GM18868 (cell line): ENCODE data around the gene TBCD.

Source experiments
- ATAC-seq: cut with Tn5 transposase; IDR thresholded peaks from one replicate; pipeline ENCODE4 v1.9.1; 2021; ENCODE audit warnings: mild to moderate bottlenecking, moderate library complexity; ENCODE audit not compliant: unreplicated experiment

Gene TBCD

DNA sequence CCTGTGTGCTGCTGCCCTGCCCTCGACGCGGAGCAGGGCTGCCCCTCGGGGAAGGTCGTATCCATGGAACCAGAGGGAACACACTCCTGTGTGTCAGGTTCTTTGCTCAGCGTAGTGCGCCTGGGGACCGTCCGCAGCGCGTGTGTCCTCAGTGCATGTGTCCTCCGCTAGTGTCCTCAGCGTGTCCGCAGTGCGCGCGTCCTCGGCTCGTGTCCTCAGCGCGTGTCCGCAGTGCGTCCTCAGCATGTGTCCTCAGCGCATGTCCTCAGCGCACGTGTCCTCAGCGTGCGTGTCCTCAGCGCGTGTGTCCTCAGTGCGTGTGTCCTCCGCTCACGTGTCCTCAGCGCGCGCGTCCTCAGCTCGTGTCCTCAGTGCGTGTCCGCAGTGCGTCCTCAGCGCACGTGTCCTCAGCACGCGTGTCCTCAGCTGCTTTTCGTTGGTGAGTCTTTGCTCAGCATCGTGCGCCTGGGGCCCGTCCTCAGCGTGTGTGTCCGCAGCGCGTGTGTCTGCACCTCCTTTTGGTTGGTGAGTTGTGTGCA is 147.2 kb downstream of the TBCD start:
- ATAC-seq: no peak

DNA sequence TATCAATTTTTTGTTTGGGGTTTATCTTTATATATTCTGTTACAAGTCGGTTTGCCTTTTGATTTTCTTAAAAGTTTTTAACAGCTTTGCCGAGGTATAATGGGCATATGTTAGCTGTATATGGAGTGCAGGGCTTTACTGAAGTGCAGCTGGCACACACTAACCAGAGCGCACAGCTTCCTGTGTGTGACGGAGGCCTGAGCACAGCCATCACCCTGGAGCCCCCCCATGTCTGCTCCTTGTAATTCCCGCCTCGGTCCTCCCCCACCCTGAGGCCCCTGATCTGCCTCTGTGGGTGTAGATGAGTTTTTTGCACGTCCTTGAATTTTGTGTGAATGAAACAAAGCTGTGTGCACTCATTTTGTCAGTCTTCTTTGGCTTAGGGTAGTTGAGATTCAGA is 148.1 kb downstream of the TBCD start:
- ATAC-seq: no peak

DNA sequence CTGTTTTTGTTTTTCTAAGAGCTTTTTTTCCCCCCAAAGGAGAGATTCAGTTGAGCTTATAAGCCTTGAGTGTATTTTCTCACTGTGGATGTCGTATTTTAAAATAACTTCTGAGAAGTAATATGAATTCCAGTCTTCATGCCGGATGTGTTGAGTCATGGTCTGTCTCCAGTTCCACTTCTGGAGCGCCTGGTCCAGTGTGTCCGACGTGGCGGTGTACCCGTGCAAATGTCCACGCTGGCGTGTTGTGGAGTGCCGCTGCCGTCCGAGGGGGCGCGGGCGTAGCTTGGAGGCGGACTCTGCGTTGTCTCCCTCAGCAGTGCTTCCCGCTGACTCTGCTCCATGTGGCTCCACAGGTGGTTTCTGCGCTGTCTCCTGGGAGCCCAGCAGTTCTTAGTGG is 148.9 kb downstream of the TBCD start:
- ATAC-seq: no peak

- no peak for ATAC-seq
These were observed 149.5 kb downstream of the TBCD start for GRCh38 chr17:82901356-82901755.

- no peak for ATAC-seq
These were observed 150.0 kb downstream of the TBCD start for GRCh38 chr17:82901856-82902255.

DNA sequence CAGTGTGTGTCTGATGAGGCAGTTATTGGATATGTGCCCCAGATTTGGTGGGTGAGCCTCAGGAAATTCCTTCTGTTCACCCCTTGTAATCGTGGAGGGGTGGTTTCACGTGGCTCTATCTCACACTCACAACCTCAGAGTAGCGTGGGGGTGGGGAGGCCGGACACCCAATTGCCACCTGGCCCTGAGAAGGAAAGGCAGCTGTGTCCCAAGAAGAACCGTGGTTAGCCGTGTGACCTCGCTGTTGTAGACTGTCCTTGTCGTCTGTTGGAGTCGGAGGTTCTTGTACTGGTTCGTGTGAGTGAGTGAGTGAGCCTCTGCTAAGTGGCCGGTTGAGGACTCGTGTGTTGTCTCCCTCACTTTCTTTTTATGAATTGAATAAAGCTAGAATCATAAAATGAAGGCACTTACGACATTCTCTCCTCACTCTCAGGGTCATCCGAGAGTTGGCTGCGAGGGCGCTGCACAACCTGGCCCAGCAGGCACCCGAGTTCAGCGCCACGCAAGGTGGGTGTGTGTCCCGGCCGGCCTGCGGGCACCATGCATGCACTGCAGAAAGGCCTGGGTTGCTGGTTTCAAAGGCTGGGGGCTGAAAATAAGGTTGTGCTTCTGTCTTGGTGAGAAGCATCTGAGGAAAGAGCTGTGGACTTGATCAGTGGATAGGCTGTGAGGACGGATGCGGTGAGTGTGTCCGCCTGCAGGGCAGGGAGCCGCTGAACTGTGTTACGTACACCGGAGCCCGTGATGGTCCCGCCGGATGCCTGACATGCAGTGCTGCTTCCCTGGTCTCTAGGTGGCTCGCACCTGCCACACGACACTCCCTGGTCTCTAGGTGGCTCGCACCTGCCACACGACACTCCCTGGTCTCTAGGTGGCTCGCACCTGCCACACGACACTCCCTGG is 151.4 kb downstream of the TBCD start:
- ATAC-seq: no peak

GRCh38 chr17:82905130-82905529 is 153.3 kb downstream of the TBCD start:
- no peak for ATAC-seq

DNA sequence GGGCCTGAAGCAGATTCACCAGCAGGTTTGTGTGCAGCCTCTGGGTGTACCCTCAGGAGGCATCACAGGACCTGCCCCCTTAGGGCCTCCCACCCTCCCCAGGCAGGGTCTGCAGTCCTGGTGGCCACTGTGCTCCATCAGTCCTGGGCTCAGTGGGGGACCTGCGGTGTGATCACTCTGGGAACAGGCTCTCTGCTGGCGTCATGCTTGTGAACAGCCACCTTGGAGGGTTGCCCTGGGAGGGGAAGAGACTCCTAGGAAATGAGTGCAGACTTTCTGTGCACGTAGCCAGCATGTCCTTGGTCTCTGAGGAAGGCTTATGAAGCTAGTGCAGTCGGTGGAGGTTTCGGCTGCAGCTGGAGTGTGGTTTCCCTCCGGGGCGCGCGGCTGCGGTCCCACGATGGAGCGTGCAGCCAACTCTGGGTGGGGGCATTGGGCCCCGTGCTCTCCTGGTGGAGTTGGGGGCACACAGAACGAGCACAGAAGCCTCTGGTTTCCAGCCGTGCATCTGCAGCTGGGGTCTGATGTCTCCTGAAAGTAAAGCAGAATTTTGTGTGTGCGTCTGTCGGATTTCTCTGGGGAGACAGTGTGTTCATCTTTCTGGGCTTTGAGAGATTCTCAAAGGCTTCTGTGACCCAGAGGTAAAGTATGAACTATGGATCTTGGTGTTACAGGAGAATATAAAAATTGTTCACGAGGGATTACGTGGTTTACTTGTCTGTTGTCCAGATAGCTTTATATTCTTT is 156.1 kb downstream of the TBCD start:
- no peak for ATAC-seq

DNA sequence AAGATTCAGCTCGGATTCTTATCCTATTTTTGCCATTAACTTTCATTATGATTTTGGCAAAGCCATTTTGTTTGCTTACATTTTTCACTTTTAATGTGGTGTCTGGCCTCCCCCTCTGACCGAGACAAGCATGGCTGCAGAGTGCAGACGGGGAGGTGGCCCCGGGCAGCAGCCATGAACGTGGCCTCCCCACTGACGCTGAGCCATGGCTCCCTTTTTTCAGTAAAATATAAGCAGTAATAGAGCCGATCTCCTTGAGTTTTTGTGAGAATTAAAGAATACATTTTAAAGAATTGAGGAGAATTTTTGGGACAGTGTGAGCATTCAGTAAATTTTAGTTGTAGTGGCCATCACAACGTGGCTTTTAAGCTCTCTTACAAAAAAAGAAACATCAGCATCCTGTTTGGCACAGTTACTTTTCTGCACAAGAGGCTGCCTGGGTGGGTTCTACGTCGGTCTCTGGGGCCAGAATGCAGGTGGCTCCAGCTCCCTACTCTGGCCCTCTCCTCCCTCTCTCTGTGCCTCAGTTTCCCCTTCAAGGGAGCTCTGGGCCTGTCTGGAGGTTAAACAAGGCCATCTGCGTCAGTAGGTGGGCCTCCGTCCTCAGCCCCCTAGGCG is 156.8 kb downstream of the TBCD start:
- ATAC-seq: no peak

- ATAC-seq: no peak
These were observed 157.5 kb downstream of the TBCD start for GRCh38 chr17:82909322-82909904.

GRCh38 chr17:82910041-82910481 is 158.2 kb downstream of the TBCD start:
- ATAC-seq: no peak

GRCh38 chr17:82910770-82911169 is 158.9 kb downstream of the TBCD start:
- ATAC-seq: no peak

DNA sequence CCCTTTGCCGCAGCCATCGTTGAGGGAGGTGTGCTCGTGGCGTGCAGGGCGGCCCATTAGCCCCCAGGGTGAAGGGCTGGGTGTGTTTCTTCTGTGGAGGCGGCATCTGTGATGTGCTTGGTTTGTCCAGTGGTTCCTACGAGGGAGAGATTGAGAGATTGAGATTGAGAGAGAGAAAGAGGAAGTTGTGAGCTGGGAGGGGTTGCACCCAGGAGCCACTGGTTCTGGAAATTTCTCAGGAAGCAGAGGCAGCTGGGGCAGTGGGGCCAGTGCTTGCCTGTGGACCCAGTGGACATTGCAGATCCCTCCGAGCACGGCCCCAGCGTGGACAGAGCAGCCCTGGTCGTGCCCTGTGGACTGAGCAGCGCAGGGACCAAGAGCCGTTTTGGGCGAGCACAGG is 160.0 kb downstream of the TBCD start:
- ATAC-seq: no peak

GRCh38 chr17:82912484-82913089 is 160.7 kb downstream of the TBCD start:
- no peak for ATAC-seq

- ATAC-seq: no peak
These were observed 161.6 kb downstream of the TBCD start for GRCh38 chr17:82913304-82914043.

- ATAC-seq: no peak
These were observed 162.5 kb downstream of the TBCD start for GRCh38 chr17:82914375-82914774.

GRCh38 chr17:82915010-82915756 is 163.3 kb downstream of the TBCD start:
- ATAC-seq: no peak

DNA sequence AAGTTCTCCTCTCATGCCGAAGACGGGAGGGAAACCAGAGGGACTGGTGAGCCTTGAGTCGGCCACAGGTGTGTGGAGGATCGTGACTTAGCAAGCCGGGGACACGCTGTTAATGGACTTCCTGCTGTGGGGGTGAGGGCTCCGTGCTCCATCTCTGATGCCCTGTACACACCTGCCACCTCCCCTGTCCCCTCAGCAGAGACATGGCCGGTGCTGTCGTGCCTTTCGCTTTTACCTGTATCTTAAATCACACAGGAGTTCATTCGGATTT is 163.8 kb downstream of the TBCD start:
- ATAC-seq: no peak

DNA sequence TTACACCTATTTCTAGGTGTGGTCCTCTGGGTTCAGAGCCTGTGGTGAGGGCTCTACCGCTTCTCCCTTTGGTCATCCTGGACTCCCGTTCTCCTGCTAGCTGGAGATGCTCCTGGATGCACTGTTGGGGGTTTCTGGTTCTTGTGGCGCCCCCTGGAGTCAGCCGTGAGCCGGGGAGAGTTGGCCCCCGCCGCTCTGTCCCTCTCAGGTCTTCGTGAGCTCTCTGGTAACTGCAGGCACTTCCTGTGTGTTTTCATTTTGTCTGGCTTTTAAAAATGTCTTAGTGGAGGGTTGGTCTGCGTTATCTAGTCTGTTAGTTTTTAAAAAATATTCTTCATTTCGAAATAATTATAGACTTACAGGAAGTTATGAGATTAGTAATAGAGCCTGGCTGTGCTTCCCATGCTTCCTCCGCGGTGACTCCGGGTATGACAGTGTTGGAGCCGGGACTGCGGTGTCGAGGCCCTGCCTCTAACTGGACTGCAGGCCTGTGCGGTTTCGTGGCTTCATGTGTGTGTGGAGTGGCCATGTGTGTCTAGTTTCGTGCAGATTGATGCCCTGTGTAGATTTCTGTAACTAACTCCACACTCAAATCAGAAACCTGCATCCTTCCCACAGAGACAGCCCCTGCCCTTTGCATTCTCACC is 166.0 kb downstream of the TBCD start:
- ATAC-seq: no peak
